Gastrocnemius medialis (tissue), 4 donors: ENCODE results near the gene SYCE3. TPM values are rescaled to one million over a fixed set of nuclear protein-coding genes. Genes with fewer than 3 reads are reported as not detected.

Experiments
- ATAC-seq, 2 donors: fragments of 150-250 bp; one replicate each; pipeline ENCODE4 v1.9.1; 2016
- DNase-seq, 2 donors: peaks; one replicate each; pipeline ENCODE4 v3.0.0-alpha.2; 2019
- H3K27ac ChIP-seq, 4 donors: fragments of 200-600 bp; sonication (generic); 1 replicate in 1 of 4; 2 replicates in 3 of 4; pipeline ENCODE4 v1.5.1; 2016 to 2018; ENCODE audit warnings: mild to moderate bottlenecking in 2 of 4, moderate library complexity in 1 of 4
- H3K27me3 ChIP-seq, 3 donors: fragments of 200-600 bp; sonication (generic) in 2 of 3; 1 replicate in 1 of 3; 2 replicates in 2 of 3; pipeline versions ENCODE4 v1.5.1 to v1.6.0; 2016 to 2019; ENCODE audit warnings: mild to moderate bottlenecking in 1 of 3, moderate library complexity in 1 of 3
- H3K36me3 ChIP-seq, 2 donors: fragments of 200-600 bp; sonication (generic) in 1 of 2; one replicate each; pipeline ENCODE4 v1.5.1; 2017 to 2018
- H3K4me1 ChIP-seq, 2 donors: fragments of 200-600 bp; sonication (generic) in 1 of 2; one replicate each; pipeline ENCODE4 v1.5.1; 2016 to 2017; ENCODE audit warnings: mild to moderate bottlenecking in 2 of 2
- H3K4me3 ChIP-seq, 4 donors: fragments of 200-600 bp; sonication (generic) in 3 of 4; 1 replicate in 1 of 4; 2 replicates in 3 of 4; pipeline ENCODE4 v1.5.1; 2016 to 2019; ENCODE audit warnings: mild to moderate bottlenecking in 2 of 4
- H3K9me3 ChIP-seq, 3 donors: fragments of 200-600 bp; sonication (generic) in 2 of 3; 1 replicate in 1 of 3; 2 replicates in 2 of 3; pipeline ENCODE4 v1.5.1; 2016 to 2019
- CTCF ChIP-seq, 5 experiments: fragments of 450-650 bp in 3 of 5; fragments of 200-600 bp in 2 of 5; sonication (generic) in 2 of 5; IDR thresholded peaks in 4 of 5; conservative IDR thresholded peaks in 1 of 5; 1 replicate in 4 of 5; 2 replicates in 1 of 5; pipeline ENCODE4 v1.5.1; 2016 to 2019; ENCODE audit warnings: antibody characterized with exemption in 5 of 5, mild to moderate bottlenecking in 3 of 5, moderate library complexity in 3 of 5
- POLR2A ChIP-seq, 2 donors: fragments of 450-650 bp; IDR thresholded peaks; one replicate each; pipeline ENCODE4 v1.6.1; 2017; ENCODE audit warnings: antibody characterized with exemption in 2 of 2, mild to moderate bottlenecking in 2 of 2, moderate library complexity in 2 of 2
- in situ Hi-C, 4 donors: fragments of 200-750 bp; cut with MboI; loops; one replicate each; pipeline versions ENCODE4 v1.15.0 to v1.8.0; 2017; ENCODE audit warnings: low sequenced_read_pairs in 4 of 4
- intact Hi-C: fragments of 100-400 bp; cut with DNase I; formaldehyde crosslinking; loops from one replicate; pipeline ENCODE4 v1.15.1; 2023; ENCODE audit warnings: low total_unique reads
- total RNA-seq, 4 donors: library from RNA; depleted of rRNA; stranded (reverse); fragments of >200 nt; gene quantifications; one replicate each; pipeline versions ENCODE4 v1.1.0 to v1.2.3, GENCODE V29; 2016

The SYCE3 gene
- total RNA-seq, 4 donors from 2014 or later: not detected

- Histone ChIP-seq H3K4me1 (peaks cover 13 to 18% of the 10 kb centered on the region in 2 donors), H3K36me3 (peaks cover 0 to 29% of the 10 kb centered on the region in 2 donors), H3K4me3 (peak overlapping the region; percentile 68 to 91 (median 83)), H3K9me3 (no peaks in the 10 kb centered on the region), H3K27me3 (peaks cover 5 to 14% (median 10%) of the 10 kb centered on the region in 3 donors), H3K27ac (peak overlapping the region; percentile 84 to 92 (median 88))
- in situ Hi-C loops: no loop called here
- TF ChIP-seq POLR2A (IDR thresholded peaks at IDR 0.05) (no peak), CTCF (IDR thresholded peaks at IDR 0.05 in 4 of 5, conservative IDR thresholded peaks at IDR 0.05 in 1 of 5) (no peak)
- ATAC-seq (no peak), DNase-seq (no peak)
- intact Hi-C loops: loop anchor here (1.0 to 5.0 kb wide), 2 partner anchors 16 to 103 kb away; partner anchors contain the start of genes ARSA and NCAPH2
These were observed 38.0 kb downstream of the SYCE3 start for GRCh38 chr22:50524676-50525103.

- Histone ChIP-seq H3K36me3 (peaks cover 0 to 36% of the 10 kb centered on the region in 2 donors), H3K27ac (no peak overlapping the region), H3K27me3 (peaks cover 0 to 7% (median 3%) of the 10 kb centered on the region in 3 donors), H3K4me1 (peaks cover 13 to 18% of the 10 kb centered on the region in 2 donors), H3K4me3 (peak overlapping the region; percentile 68 to 91 (median 83)), H3K9me3 (no peaks in the 10 kb centered on the region)
- intact Hi-C loops (no loop called here), in situ Hi-C loops (no loop called here)
- DNase-seq (no peak), ATAC-seq (no peak)
- no peak for TF ChIP-seq POLR2A (IDR thresholded peaks at IDR 0.05)
- TF ChIP-seq CTCF (IDR thresholded peaks at IDR 0.05 in 4 of 5, conservative IDR thresholded peaks at IDR 0.05 in 1 of 5): no peak
These were observed 38.7 kb downstream of the SYCE3 start for GRCh38 chr22:50523806-50524675.

- Histone ChIP-seq H3K27ac (no peak overlapping the region), H3K36me3 (peaks cover 0 to 42% of the 10 kb centered on the region in 2 donors), H3K9me3 (no peaks in the 10 kb centered on the region), H3K4me3 (no peak overlapping the region), H3K27me3 (peaks cover 0 to under 1% (median 0%) of the 10 kb centered on the region in 3 donors), H3K4me1 (peaks cover 13 to 18% of the 10 kb centered on the region in 2 donors)
- ATAC-seq (no peak), DNase-seq (no peak)
- intact Hi-C loops (no loop called here), in situ Hi-C loops (no loop called here)
- TF ChIP-seq POLR2A (IDR thresholded peaks at IDR 0.05) (no peak), CTCF (IDR thresholded peaks at IDR 0.05 in 4 of 5, conservative IDR thresholded peaks at IDR 0.05 in 1 of 5) (no peak)
These were observed 39.3 kb downstream of the SYCE3 start for GRCh38 chr22:50523458-50523805.

- in situ Hi-C loops (no loop called here), intact Hi-C loops (no loop called here)
- Histone ChIP-seq H3K27me3 (no peaks in the 10 kb centered on the region), H3K27ac (no peak overlapping the region), H3K4me3 (no peak overlapping the region), H3K9me3 (no peaks in the 10 kb centered on the region), H3K36me3 (peaks cover 0 to 46% of the 10 kb centered on the region in 2 donors), H3K4me1 (peaks cover 13 to 18% of the 10 kb centered on the region in 2 donors)
- no peak for TF ChIP-seq CTCF (IDR thresholded peaks at IDR 0.05 in 4 of 5, conservative IDR thresholded peaks at IDR 0.05 in 1 of 5)
- no peak for TF ChIP-seq POLR2A (IDR thresholded peaks at IDR 0.05)
- no peak for DNase-seq
- ATAC-seq: no peak
These were observed 39.8 kb downstream of the SYCE3 start for GRCh38 chr22:50522806-50523438.
